ENCODE data around the gene SNX27. TPM values are rescaled to one million over a fixed set of nuclear protein-coding genes. Genes with fewer than 3 reads are reported as not detected.
"Not testable (repeated sequence)": the region's sequence is repeated elsewhere in the genome, so short reads cannot be mapped to it uniquely, and the experiment has no call there.

The SNX27 gene
- polyA plus RNA-seq, 3 donors from 2014 or later, result 4.4 to 12.7 (median 9.0) TPM

- Mint-ChIP-seq H3K4me1 (no peaks in the 10 kb centered on the region), H3K36me3 (peaks cover 11 to 26% (median 23%) of the 10 kb centered on the region in 3 donors), H3K27me3 (ENCODE audit: low read depth in 3 of 3) (no peaks in the 10 kb centered on the region), H3K4me3 (no peak overlapping the region), H3K9me3 (no peaks in the 10 kb centered on the region), H3K27ac (no peak overlapping the region)
- DNase-seq, result no peak
These were observed 69.0 kb downstream of the SNX27 start for GRCh38 chr1:151680826-151681225.

GRCh38 chr1:151681923-151682322 is 70.1 kb downstream of the SNX27 start:
- H3K9me3 Mint-ChIP-seq, result no peaks in the 10 kb centered on the region
- no peak for DNase-seq
- peaks cover 14 to 26% (median 26%) of the 10 kb centered on the region in 3 donors for H3K36me3 Mint-ChIP-seq
- H3K4me3 Mint-ChIP-seq, result no peak overlapping the region
- H3K4me1 Mint-ChIP-seq, result no peaks in the 10 kb centered on the region
- H3K27ac Mint-ChIP-seq, result peak overlapping the region in 1 of 6 donors; percentile 51
- H3K27me3 Mint-ChIP-seq (ENCODE audit: low read depth in 3 of 3), result no peaks in the 10 kb centered on the region

- H3K36me3 Mint-ChIP-seq, result peaks cover 14 to 26% (median 25%) of the 10 kb centered on the region in 3 donors
- H3K9me3 Mint-ChIP-seq; H3K27me3 Mint-ChIP-seq (ENCODE audit: low read depth in 3 of 3); H3K4me1 Mint-ChIP-seq; H3K4me3 Mint-ChIP-seq; H3K27ac Mint-ChIP-seq; DNase-seq: not testable (repeated sequence)
These were observed 71.1 kb downstream of the SNX27 start for GRCh38 chr1:151682901-151683300.

GRCh38 chr1:151684128-151684527 is 72.3 kb downstream of the SNX27 start:
- Mint-ChIP-seq H3K27ac (no peak overlapping the region), H3K4me1 (no peaks in the 10 kb centered on the region), H3K4me3 (no peak overlapping the region), H3K9me3 (no peaks in the 10 kb centered on the region), H3K27me3 (ENCODE audit: low read depth in 3 of 3) (no peaks in the 10 kb centered on the region), H3K36me3 (peaks cover 14 to 23% (median 21%) of the 10 kb centered on the region in 3 donors)
- DNase-seq, result no peak

- Mint-ChIP-seq H3K9me3 (no peaks in the 10 kb centered on the region), H3K36me3 (peaks cover 9 to 11% (median 11%) of the 10 kb centered on the region in 3 donors), H3K4me3 (no peak overlapping the region), H3K27ac (no peak overlapping the region), H3K4me1 (no peaks in the 10 kb centered on the region), H3K27me3 (ENCODE audit: low read depth in 3 of 3) (no peaks in the 10 kb centered on the region)
- DNase-seq, result no peak
These were observed 74.7 kb downstream of the SNX27 start for GRCh38 chr1:151686561-151686960.

- Mint-ChIP-seq H3K36me3 (peaks cover 19 to 27% (median 24%) of the 10 kb centered on the region in 3 donors), H3K27ac (no peak overlapping the region), H3K9me3 (no peaks in the 10 kb centered on the region), H3K4me1 (no peaks in the 10 kb centered on the region), H3K4me3 (no peak overlapping the region), H3K27me3 (ENCODE audit: low read depth in 3 of 3) (no peaks in the 10 kb centered on the region)
- no peak for DNase-seq
These were observed 77.6 kb downstream of the SNX27 start for GRCh38 chr1:151689494-151689893.

- no peak overlapping the region for H3K27ac Mint-ChIP-seq
- no peaks in the 10 kb centered on the region for H3K4me1 Mint-ChIP-seq
- DNase-seq, result no peak
- no peaks in the 10 kb centered on the region for H3K9me3 Mint-ChIP-seq
- H3K27me3 Mint-ChIP-seq (ENCODE audit: low read depth in 3 of 3), result no peaks in the 10 kb centered on the region
- peaks cover 18 to 38% (median 20%) of the 10 kb centered on the region in 3 donors for H3K36me3 Mint-ChIP-seq
- no peak overlapping the region for H3K4me3 Mint-ChIP-seq
These were observed 80.4 kb downstream of the SNX27 start for GRCh38 chr1:151692226-151692625.

GRCh38 chr1:151693057-151693651 is 81.3 kb downstream of the SNX27 start:
- no peaks in the 10 kb centered on the region for H3K9me3 Mint-ChIP-seq
- H3K4me1 Mint-ChIP-seq, result no peaks in the 10 kb centered on the region
- no peaks in the 10 kb centered on the region for H3K27me3 Mint-ChIP-seq (ENCODE audit: low read depth in 3 of 3)
- no peak overlapping the region for H3K4me3 Mint-ChIP-seq
- no peak overlapping the region for H3K27ac Mint-ChIP-seq
- no peak for DNase-seq
- peaks cover 18 to 39% (median 20%) of the 10 kb centered on the region in 3 donors for H3K36me3 Mint-ChIP-seq

- no peaks in the 10 kb centered on the region for H3K9me3 Mint-ChIP-seq
- H3K4me3 Mint-ChIP-seq, result no peak overlapping the region
These were observed 89.7 kb downstream of the SNX27 start for GRCh38 chr1:151701515-151701914.

GRCh38 chr1:151702936-151703335 is 91.1 kb downstream of the SNX27 start:
- Mint-ChIP-seq H3K27me3 (ENCODE audit: low read depth in 3 of 3) (peaks cover 0 to 2% (median 2%) of the 10 kb centered on the region in 3 donors), H3K27ac (no peak overlapping the region), H3K4me1 (peaks cover 12 to 14% of the 10 kb centered on the region in 2 donors), H3K36me3 (peaks cover 5 to 24% (median 9%) of the 10 kb centered on the region in 3 donors), H3K4me3 (no peak overlapping the region), H3K9me3 (no peaks in the 10 kb centered on the region)
- no peak for DNase-seq

More at GRCh38 chr1:151701515-151701914, 89.7 kb downstream of the SNX27 start:
- Mint-ChIP-seq H3K4me1 (peaks cover 12 to 14% of the 10 kb centered on the region in 2 donors), H3K27me3 (ENCODE audit: low read depth in 3 of 3) (peaks cover 0 to 2% (median 2%) of the 10 kb centered on the region in 3 donors), H3K36me3 (peaks cover 5 to 25% (median 9%) of the 10 kb centered on the region in 3 donors), H3K27ac (no peak overlapping the region)
- no peak for DNase-seq

- peaks cover 5 to 20% (median 9%) of the 10 kb centered on the region in 3 donors for H3K36me3 Mint-ChIP-seq
- DNase-seq, result no peak
- H3K4me1 Mint-ChIP-seq, result peaks cover 12 to 14% of the 10 kb centered on the region in 2 donors
- H3K27ac Mint-ChIP-seq, result peak overlapping the region in 1 of 6 donors; percentile 3
- H3K4me3 Mint-ChIP-seq, result peak overlapping the region in 1 of 5 donors; percentile 20
- peaks cover 0 to 2% (median 2%) of the 10 kb centered on the region in 3 donors for H3K27me3 Mint-ChIP-seq (ENCODE audit: low read depth in 3 of 3)
- no peaks in the 10 kb centered on the region for H3K9me3 Mint-ChIP-seq
These were observed 92.0 kb downstream of the SNX27 start for GRCh38 chr1:151703813-151704212.

- Mint-ChIP-seq H3K36me3 (peaks cover 5 to 20% (median 5%) of the 10 kb centered on the region in 3 donors), H3K27ac (no peak overlapping the region), H3K4me1 (peaks cover 12 to 14% of the 10 kb centered on the region in 2 donors), H3K27me3 (ENCODE audit: low read depth in 3 of 3) (peaks cover 0 to 2% (median 2%) of the 10 kb centered on the region in 3 donors), H3K4me3 (no peak overlapping the region), H3K9me3 (no peaks in the 10 kb centered on the region)
- no peak for DNase-seq
These were observed 92.4 kb downstream of the SNX27 start for GRCh38 chr1:151704246-151704645.

- Mint-ChIP-seq H3K4me3 (no peak overlapping the region), H3K27ac (no peak overlapping the region), H3K4me1 (peaks cover 12 to 14% of the 10 kb centered on the region in 2 donors), H3K27me3 (ENCODE audit: low read depth in 3 of 3) (peaks cover 0 to 2% (median 2%) of the 10 kb centered on the region in 3 donors), H3K9me3 (no peaks in the 10 kb centered on the region), H3K36me3 (peaks cover 0 to 12% (median 5%) of the 10 kb centered on the region in 3 donors)
- no peak for DNase-seq
These were observed 93.3 kb downstream of the SNX27 start for GRCh38 chr1:151705146-151705545.

- Mint-ChIP-seq H3K36me3 (peaks cover 0 to 4% (median 2%) of the 10 kb centered on the region in 3 donors), H3K9me3 (no peaks in the 10 kb centered on the region), H3K4me1 (peaks cover 12 to 14% of the 10 kb centered on the region in 2 donors), H3K27ac (no peak overlapping the region), H3K4me3 (no peak overlapping the region), H3K27me3 (ENCODE audit: low read depth in 3 of 3) (peaks cover 0 to 2% (median 2%) of the 10 kb centered on the region in 3 donors)
- no peak for DNase-seq
These were observed 94.1 kb downstream of the SNX27 start for GRCh38 chr1:151705753-151706463.
